Stimulated activated CD8-positive, alpha-beta memory T cell treated with anti-CD3 and anti-CD28 coated beads, Interleukin-12 subunit alpha, Interleukin-12 subunit beta, amount 100 ng/mL, for 4 hours (primary cell): ENCODE data around the gene RPRD1B.

ENCODE experiments used
- DNase-seq: peaks from one replicate; pipeline ENCODE4 v3.0.0-alpha.2; 2020; ENCODE audit warnings: low read depth

The RPRD1B gene

DNA sequence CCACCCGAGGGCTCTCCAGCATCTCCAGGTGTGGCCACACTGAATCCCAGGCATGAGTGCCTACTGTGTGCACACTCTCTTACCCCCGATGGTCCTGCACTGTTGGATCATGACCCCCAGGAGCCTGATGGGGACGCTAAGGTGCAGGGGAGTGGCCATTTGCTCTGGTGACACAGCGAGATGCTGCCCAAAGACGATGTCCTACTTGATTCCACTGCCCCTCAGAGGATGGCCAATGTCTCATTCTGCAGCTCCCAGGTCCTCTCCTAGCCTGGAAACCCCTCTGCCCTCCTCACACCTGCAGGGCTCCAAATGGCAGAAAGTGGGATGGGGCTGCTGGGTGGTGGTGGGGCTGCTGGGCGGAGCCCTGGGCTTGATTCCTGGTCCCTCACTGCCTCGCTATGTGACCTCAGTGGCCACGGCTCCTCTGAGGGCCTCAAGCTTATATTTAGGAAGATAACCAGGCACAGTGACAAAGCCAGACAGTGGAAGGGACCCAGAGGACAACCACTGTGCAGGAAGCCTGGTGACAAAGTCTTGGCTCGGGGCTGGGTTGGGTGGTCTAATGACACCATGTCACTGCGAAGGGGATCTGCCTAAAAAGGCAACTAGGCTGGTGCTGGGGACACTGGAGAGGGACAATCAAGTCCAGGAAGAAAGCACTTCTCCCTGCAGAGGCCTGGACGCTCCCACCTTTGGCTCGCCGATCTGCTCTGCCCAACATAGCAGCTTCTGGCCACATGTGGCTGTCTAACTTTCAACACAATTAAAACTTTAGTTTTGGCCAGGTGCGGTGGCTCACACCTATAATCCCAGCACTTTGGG is 103.1 kb downstream of the RPRD1B start:
- DNase-seq: no peak

DNA sequence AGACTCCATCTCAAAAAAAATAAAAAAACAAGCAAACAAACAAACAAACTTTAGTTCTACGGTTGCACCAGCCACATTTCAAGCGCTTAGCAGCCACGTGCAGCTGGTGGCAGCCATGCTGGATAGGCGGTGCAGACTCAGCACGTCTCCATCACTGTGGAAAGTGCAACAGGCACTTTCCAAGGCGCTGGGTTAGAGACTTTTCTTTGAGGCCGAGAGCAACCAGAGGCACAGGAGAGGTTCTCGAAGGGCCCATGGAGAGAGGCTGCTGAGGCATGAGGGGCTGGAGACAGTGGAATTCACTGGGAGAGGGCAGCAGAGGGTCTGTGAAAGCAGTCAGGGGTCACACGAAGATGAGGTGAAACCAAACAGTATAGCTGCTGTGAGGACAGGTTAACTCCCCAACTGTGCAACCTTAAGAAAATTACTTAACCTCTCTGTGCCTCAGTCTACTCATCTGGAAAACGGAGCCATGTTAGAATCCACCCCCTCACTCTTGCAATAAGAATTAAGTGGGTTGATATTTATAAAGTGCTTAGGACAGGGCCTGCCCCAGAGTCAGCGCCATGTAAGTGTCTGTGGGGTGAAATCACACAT is 104.0 kb downstream of the RPRD1B start:
- no peak for DNase-seq

DNA sequence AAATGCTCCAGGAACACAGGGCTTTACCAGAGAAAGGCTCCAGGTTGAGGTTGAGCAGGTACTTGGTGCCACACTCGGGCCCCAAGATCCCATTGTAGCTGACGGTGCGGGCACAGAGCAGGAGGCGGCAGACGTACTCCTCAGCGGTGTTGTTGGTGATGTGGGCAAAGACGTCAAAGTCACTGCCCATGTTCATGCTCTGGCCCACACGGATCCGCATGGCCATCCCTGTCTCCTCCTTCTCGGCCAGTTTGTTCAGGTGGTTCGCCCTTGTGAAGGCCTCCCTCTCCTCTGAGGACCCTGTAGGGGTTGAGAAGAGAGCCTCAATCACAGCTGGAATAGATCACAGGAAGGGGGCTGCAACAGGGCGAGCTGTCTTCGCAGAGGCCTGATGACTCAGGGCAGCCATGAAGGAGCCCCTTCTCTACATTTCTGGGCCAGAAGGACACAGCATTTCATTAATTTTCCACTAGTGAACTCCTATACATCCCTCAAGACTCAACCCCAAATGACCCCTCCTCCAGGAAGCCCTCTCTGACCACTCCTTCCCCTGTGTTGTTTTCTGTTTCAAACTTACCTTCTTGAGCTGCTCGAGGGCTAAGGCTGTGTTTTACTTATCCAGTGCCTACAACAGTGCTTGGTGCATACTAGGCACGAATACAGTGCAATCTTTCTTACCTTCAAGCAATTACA is 104.7 kb downstream of the RPRD1B start:
- DNase-seq: no peak

DNA sequence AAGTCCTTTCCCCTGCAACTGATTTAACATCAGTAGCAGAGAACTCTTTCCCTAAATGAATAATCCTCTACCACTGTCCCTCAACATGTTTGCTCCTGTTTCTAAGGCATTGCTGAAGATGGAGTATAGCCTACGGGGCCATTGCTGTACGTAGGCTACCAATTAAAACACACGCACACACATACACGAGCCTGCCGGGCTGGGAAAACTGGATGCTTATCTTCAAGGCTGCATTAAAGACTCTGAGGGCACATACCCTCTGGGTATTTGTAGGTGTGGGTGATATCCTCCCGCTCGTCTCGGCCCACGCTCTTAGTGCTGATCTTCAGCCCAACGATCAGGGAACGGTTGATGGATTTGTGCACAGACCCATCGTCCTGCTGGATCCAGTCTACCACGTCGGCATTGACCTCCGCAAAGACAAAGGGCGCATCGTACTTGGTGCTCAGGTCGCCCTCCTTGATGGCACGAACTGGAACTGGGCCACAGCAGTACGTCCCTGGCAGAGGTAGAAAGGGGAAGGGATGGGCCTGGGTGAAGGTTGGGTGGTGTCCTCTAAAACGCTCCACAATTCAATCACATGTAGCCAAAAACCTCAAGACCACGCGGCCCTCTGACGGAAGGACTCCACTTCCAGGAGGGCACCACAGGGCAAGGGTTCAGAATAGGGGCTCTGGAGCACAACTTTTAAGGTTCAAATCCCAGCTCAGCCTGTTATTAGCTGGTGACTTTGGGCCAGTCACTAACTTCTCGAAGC is 105.8 kb downstream of the RPRD1B start:
- DNase-seq: no peak

DNA sequence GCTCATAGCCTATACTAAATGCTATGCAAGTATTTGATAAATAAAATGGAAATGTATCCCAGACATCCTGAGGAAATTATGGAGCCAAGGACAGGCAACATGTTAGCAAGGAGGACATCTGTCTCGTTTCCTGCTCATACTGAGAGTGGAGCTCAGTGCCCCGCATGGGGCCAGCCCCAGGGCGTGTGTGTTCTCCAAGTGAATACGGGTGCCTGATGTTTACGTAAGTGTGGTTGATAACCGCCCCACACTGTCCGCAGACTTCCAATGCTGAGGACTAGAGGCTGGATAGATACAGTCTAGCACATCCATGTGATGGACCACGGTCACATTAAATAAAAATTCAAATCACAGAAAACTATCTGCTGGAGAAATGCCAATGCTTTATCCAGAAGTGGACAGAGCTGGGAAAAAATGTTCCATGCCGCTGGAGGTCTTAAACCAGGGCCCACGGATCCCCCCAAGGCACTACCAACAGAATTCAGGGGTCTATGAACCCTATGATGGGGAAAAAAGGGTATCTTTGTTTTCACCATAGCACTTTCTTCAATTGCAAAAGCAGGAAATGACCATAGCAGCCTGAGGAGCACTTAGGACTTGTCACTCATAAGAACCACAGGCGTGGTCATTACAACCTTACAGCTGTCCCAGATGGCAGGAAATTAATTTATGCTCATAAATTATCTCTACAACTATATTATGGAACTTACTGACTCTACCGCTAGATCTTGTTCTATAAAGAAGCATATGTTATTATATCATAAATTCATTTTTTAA is 106.6 kb downstream of the RPRD1B start:
- DNase-seq: no peak

DNA sequence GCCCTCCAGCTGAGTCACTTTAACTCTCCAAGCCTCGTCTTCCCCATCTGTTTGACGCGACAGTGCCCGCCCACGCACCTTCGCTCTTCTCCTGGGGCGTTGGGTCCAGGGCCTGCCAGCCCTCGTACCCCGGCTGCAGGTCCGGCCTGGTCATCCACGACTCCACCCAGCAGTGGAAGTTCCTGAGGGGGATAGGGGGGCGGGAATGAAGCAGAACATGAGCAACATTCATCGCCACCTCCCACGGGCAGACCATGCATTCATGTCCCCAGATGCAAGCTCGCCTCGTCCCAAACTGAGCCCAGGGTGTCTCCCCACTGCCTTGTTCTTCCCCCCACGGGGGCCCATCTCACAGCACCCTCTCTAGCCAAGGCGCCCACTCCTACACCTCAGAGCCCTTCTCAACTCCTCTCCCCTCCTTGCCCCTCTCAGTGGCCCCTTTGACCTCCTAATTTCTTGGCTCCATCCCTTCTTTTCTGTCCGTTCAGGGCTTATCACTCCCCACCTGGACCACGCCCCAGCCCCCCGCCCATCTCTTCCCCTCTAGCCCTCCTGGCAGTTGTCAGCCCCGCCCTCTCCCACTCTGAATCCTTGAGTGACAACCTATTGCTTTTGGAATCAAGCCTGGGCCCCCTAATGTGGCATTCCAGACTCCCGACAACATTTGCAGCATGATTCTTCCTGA is 107.8 kb downstream of the RPRD1B start:
- no peak for DNase-seq
